Non-pigmented ciliary epithelial cell (primary cell): ENCODE measurements around the gene GRHL1.
"Not testable (repeated sequence)": the region's sequence is repeated elsewhere in the genome, so short reads cannot be mapped to it uniquely, and the experiment has no call there.

Source experiments
- DNase-seq: peaks from one replicate; pipeline ENCODE4 v3.0.0-alpha.2; 2010; ENCODE audit warnings: low read depth

Gene GRHL1

DNA sequence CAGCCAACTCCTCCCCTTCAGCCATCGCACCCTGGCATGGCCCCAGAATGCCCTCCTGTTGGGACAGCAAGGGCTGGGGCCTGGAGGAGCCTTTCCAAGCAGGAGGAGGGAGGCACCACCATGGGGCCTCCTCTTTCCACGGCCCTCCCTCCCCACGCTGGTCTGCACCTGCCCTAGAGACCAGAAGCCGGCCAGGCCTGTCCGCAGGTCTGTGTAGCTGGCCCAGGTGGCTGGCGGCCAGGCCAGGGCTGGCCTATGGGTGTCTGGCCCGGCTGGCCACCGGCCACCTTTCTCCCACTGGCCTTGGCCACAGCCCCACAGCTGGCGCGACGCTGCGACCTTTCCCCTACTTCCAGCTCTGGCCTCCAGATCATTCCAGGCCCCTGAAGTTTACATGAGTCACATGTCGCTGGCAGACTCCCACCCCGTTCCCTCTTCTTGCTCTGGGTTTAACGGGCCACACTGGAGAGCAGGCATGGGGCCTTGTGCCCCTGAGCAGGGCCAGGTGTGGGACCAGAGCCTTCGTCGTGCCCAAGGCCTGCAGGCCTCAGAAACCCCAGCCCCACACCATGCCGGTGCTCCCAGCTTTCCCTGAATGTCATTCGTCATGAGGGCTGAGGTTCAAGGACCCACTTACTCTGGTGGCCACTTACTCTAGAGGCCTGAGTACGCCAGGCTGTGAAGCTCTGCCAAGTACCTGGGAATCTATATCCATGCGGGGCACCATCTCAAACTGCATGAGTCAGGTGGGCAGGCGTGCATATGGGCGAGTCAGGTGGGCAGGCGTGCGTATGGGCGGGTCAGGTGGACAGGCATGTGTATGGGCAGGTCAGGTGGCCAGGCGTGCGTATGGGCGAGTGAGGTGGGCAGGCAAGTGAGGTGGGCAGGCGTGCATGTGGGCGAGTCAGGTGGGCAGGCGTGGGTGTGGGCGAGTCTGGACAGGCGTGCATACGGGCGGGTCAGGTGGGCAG, 58.6 kb downstream of the GRHL1 start:
- DNase-seq: no peak

DNA sequence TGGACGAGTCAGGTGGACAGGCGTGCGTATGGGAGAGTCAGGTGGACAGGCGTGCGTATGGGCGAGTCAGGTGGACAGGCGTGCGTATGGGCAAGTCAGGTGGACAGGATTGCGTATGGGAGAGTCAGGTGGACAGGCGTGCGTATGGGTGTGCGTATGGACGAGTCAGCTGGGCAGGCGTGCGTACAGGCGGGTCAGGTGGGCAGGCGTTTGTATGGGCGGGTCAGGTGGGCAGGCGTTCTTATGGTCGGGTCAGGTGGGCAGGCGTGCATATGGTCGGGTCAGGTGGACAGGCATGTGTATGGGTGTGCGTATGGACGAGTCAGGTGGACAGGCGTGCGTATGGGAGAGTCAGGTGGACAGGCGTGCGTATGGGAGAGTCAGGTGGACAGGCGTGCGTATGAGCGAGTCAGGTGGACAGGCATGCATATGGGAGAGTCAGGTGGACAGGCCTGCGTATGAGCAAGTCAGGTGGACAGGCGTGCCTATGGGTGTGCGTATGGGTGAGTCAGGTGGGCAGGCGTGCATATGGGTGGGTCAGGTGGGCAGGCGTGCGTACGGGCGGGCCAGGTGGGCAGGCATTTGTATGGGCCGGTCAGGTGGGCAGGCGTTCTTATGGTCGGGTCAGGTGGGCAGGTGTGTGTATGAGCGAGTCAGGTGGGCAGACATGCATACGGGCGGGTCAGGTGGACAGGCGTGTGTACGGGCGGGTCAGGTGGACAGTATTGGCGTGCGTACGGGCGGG, 59.5 kb downstream of the GRHL1 start:
- DNase-seq: not testable (repeated sequence)

DNA sequence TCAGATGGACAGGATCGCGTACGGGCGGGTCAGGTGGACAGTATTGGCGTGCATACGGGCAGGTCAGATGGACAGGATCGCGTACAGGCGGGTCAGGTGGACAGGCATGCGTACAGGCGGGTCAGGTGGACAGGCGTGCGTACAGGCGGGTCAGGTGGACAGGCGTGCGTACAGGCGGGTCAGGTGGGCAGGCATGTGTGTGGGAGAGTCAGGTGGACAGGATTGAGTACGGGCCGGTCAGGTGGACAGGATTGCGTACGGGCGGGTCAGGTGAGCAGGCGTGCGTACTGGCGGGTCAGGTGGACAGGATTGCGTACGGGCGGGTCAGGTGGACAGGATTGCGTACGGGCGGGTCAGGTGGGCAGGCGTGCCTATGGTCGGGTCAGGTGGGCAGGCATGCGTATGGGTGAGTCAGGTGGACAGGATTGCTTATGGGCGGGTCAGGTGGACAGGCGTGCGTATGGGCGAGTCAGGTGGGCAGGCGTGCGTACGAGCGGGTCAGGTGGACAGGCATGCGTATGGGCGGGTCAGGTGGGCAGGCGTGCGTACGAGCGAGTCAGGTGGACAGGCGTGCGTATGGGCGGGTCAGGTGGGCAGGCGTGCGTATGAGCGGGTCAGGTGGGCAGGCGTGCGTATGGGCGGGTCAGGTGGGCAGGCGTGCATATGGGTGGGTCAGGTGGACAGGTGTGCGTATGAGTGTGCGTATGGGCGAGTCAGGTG, 60.3 kb downstream of the GRHL1 start:
- not testable (repeated sequence) for DNase-seq

DNA sequence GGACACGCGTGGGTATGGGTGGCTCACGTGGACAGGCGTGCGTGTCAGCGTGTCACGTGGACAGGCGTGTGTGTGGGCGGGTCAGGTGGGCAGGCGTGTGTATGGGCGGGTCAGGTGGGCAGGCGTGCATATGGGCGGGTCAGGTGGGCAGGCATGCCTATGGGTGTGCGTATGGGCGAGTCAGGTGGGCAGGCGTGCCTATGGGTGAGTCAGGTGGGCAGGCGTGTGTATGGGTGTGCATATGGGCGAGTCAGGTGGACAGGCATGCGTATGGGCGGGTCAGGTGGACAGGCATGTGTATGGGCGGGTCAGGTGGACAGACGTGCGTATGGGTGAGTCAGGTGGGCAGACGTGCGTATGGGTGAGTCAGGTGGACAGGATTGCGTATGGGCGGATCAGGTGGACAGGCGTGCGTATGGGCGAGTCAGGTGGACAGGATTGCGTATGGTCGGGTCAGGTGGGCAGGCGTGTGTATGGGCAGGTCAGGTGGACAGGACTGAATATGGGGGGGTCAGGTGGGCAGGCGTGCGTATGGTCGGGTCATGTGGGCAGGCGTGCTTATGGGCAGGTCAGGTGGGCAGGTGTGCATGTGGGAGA, 61.0 kb downstream of the GRHL1 start:
- not testable (repeated sequence) for DNase-seq

DNA sequence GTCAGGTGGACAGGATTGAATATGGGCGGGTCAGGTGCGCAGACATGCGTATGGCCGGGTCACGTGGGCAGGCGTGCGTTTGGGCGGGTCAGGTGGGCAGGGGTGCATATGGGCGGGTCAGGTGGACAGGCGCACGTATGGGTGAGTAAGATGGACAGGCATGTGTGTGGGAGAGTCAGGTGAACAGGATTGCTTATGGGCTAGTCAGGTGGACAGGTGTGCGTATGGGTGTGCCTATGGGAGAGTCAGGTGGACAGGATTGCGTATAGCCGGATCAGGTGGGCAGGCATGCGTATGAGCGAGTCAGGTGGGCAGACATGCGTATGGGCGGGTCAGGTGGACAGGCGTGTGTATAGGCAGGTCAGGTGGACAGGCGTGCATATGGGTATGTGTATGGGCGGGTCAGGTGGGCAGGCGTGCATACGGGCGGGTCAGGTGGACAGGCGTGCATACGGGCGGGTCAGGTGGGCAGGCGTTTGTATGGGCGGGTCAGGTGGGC, 61.5 kb downstream of the GRHL1 start:
- DNase-seq: no peak

GRCh38 chr2:10013651-10014417, 62.3 kb downstream of the GRHL1 start:
- DNase-seq: not testable (repeated sequence)

- DNase-seq: no peak
These were observed 63.1 kb downstream of the GRHL1 start for GRCh38 chr2:10014418-10015190.

GRCh38 chr2:10015376-10015989, 64.0 kb downstream of the GRHL1 start:
- not testable (repeated sequence) for DNase-seq

DNA sequence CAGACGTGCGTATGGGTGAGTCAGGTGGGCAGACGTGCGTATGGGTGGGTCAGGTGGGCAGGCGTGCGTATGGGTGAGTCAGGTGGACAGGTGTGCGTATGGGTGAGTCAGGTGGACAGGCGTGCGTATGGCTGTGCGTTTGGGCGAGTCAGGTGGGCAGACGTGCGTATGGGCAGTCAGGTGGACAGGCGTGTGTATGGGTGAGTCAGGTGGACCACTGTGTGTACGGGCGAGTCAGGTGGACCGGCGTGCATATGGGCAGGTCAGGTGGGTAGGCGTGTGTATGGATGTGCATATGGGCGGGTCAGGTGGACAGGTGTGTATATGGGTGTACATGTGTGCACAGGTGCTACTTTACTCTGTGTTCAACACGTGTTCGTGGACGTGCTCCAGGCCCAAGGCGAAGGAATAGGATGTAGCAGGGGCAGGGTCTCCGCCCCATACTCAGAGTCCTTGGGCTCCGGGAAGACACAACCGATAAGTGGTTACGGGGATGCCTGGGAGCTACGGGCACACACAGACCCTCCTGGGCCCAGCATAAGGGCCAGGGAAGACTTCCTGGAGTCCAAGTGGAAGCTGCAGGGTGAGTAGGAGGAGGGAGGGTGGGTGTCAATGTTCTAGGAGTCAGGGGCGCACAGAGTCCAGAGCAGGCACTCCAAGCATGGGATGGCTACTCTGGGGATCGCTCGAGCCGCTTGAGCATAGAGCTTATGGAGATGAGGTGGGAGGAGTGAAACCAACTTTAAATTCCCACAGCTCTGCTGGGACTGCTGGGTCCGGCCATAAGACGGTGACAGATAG, 64.7 kb downstream of the GRHL1 start:
- DNase-seq: no peak

DNA sequence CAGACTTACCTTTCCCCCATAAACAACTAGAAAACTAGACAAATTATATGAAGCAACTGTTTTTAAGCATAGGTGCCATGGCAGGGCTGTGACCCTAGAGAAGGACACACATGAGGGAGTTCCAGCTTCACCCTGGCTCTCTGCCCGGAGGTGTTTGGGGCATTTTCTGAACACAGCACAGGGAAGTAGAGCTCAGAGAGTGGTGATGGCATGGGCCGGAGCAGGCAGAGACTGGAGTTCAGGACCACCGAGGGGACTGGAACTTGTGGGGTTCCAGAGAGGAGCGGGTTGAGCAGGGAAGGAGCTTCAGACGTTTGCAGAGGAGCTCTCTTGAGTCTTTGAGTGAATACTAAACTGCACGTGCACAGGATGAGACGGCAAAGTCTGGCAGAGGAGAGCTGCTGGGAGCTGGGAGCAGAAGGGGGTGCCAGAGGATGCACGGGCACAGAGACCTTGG, 65.3 kb downstream of the GRHL1 start:
- no peak for DNase-seq

- no peak for DNase-seq
These were observed 65.9 kb downstream of the GRHL1 start for GRCh38 chr2:10017313-10017941.

DNA sequence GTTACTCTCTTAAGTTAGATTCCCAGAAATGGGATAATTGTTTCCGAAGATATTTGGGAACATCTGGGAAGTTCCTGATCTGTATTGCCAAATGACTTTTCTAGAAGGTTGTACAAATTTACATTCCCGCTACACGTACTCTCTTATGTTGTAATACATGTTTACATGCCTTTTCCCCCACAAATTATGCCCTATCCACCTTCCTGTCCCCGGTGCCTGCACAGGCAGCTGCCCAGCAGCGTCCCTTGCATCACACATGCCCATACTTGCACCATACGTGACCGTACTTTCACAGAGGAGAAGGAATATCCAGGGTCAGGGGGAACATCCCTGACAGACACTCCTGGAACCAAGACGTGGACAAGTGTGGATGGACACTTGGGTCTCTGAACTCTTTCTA, 67.7 kb downstream of the GRHL1 start:
- no peak for DNase-seq

- no peak for DNase-seq
These were observed 68.3 kb downstream of the GRHL1 start for GRCh38 chr2:10019602-10020400.

- DNase-seq: no peak
These were observed 70.5 kb downstream of the GRHL1 start for GRCh38 chr2:10022041-10022421.

DNA sequence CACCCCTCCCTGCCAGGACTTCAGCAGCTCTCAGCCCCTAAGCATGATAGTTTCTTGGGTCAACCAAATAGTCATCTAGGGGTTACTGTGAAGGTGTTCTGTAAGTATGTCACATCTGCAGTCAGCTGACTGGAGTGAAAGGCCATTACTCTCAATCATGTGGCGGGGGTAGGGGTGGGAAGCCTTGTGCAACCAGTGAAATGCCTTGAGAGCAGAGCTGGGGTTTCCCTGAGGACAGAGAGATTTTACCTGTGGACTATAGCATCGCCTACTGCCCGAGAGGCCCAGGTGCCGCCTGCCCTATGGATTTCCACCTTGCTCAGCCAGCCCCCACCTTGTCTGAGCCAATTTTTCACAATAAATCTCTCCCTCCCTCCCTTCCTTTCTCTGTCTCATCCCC, 71.0 kb downstream of the GRHL1 start:
- no peak for DNase-seq

DNA sequence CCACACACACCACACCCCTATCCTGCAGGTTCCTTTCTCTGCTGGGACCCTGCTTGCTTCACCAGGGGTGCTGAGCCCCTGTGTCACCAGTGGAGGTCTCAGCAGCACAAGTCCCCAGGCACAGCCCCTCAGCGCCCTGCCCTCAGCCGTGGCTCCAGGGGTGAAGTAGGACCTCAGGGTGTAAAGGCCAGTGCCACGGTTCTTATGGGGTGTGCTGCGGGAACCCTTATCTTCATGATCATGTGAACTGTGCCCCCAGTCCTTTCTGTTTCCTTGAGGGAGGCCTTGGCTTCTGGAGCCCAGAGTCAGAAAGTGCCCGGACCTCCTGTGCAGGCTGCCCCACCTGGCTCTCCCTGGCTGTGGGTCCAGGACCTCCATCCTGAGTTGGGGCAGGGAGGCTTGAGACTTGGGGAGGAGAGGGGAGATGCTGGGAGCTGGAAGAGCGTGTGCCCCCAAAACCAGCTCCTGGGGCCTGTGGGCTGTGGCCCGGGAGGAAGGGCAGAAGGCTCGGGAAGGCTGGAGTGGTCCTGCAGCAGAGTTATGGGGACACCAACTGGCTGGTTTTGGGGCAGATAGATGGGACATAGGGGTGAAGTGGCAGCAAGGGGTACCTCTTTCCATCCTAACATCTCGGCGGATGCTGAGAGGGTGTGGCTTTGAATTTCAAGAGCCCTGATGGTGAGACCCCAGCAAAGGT, 71.6 kb downstream of the GRHL1 start:
- DNase-seq: no peak
